NCI-H2227 (cell line): ENCODE measurements around the gene TMC1.

Experiments used
- DNase-seq: peaks from one replicate; lab custom pipeline; 2025; ENCODE audit not compliant: unreplicated experiment; lab: John Stamatoyannopoulos, UW

The TMC1 gene

DNA sequence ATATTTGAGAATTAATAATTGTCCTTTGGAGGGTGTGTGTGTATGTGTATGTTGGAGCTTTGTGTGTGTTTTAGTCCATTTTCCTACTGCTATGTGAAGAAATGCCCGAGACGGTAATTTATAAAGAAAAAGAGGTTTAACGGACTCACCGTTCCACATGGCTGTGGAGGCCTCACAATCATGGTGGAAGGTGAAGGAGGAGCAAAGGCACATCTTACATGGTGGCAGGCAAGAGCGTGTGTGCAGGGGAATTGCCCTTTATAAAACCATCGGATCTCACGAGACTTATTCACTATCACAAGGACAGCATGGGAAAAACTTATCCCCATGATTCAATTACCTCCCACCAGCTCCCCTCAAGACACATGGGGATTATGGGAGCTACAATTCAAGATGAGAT, 44.1 kb downstream of the TMC1 start:
- no peak for DNase-seq

DNA sequence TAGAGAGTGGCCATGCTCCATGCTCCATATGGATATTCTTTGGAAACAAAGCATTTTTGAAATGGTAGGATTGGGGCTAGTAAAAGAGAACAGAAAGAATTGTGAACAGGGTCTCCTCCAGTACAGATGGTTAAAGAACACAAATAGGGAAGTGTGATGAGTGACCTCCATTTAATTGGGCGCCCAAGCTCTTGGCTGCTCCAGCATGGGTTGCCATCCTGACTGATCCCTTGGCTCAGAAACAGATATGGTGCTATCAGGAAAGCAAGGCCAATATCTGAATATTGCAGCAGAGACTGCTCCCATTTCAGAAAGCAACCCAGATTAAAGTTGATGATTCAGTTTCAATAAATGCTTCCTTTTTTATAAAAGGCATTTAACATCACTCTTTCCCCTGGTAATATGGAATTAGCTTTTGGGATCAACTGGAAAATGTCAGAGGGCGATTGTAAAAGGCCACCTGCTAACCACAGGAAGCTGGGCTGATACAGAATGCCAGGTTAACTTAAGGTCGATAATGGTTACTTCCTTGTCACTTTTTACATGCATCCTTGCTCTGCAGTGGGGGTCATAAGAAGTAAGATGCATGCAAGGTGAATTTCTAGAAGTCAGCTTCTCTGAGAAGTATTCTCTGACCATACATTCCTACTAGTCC, 52.9 kb downstream of the TMC1 start:
- DNase-seq, result no peak

DNA sequence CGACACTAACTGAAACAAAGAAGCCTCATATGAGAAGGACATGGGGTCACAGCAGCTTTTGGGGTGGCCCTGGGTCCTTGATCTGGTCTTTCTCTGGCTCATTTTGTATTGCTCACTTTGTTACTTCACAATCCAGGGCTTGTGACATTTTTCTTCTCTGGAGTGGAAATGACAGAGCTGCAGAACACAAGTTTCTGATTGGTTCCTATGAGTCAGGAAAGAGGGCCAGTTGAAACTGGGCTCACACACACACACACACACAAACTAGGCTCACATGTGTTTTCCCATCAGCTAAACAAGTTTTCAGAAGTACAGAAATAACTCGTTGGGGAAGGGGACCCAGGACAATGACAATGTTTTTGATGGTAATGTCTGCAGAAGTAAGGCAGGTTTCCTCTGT, 54.3 kb downstream of the TMC1 start:
- no peak for DNase-seq

DNA sequence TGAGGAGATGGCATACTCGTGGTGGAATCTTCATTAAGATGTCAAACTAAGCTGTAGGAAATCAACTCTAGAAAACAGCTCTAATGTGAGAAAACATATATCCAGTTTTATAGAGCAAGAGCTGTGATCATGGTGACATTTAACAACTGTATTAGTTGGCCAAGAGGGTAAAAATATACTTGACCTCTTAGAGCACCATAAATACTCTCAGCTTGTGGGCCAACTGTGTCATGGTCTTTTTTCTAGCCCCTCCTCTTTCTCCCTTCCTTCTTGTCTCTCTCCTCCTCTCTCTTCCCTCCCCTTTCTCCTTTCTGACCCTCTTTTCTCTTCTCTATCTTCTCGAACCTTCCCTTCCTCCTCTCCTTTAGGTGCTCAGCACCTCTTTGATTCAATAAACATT, 54.7 kb downstream of the TMC1 start:
- DNase-seq, result no peak

DNA sequence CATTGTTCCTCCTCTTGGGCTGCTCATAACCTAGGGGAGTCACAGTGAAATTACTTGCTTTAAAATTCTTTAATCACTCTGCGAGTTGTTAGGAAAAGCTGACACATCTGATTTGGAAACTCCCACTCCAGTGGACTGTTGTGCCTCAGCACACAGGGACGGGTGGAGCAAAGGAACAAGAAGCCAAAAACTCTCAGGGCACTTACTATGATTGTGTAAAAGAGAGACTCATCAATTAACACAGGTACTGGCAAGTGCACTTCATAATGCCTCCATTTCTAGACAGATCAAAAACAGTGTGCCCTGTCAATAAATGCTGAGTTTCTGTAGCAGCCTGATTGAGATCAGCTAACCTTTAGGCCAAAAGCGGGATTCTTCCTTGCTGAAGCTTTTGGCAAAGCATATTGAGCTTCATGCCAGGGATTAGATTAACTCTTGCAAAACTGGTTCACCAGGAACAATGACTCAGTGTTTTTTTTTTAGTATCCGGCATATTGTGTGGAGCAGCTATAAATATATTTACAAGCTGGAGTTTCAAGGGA, 55.9 kb downstream of the TMC1 start:
- no peak for DNase-seq

DNA sequence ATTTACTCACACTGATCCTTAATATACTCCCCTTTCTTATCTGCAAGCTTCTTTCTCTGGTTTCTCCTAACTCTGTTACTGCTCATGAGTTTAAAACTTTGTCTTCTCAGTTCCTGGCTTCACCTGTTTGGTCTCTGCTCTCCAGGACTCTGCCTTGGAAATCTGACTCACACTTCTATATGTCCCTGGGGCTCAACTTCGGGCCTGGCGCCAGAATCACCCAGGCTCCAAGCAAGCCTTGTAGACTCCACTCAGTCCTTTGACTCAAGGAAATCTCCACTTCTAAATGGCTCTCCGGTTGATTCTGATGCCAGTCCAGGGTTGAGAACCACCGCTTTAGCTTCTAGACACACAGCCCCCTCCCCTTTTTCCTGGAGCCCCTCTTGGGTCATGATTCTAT, 57.8 kb downstream of the TMC1 start:
- no peak for DNase-seq

DNA sequence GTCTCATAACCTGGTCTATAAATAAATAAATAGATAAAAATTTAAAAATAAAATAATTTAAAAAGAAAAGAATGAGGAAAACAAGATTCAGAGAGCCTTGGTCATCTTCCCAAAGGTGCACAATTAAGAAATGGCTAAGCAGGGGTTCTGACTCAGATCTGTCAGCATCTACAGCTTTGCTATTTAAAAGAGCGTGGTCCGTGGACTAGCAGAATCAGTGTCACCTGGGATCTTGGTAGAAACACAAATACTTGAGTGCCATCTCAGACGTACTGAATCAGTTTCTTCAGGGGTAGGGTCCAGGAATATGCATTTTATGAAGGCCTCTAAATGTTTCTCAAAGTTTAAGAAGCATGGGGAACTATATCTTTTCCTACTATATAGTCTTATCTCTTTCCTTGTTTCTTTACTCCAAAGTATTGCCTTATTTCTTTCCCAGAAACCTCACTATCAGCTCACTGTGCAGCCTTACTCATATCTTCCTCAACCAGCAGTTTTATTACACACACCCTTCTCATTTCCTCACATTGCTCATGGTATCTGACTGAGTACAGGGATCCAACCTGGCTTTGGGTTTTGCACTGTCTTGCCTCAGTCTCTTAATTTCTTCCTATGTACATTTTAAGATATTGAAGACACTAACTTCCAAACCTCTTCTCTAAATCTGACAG, 58.6 kb downstream of the TMC1 start:
- DNase-seq, result no peak

DNA sequence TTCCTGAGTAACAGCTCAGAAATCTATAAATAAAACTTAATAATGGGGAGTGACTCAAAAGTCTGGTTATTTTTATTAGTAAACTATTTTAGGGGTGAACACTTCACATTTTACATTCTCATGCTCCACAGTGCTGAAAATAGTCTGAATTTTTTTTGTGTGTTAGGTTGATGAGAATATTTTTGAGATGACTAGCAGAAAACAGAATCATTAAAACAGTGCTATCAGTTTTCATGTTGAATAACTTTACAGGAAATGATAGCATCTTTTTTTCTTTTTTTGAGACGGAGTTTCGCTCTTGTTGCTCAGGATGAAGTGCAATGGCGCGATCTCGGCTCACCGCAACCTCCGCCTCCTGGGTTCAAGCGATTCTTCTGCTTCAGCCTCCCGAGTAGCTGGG, 60.3 kb downstream of the TMC1 start:
- DNase-seq, result no peak

DNA sequence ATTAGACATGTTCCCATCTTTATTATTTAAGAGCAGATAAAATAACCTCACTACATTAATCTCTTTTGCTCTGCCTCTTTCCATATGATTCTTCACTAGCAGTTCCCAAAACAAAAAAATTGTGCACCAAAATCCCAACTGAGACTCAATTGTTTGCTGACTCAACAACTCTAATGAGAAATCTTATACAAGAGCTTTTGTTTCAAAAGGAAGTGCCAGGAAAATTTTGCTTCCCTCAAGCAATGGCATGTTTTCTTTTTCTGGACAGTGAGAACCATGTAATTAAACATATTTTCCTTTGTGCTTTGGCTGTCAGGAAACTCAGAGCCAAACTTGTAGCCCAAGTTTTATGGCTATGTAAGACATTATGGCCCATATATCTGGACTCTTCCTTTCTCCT, 62.0 kb downstream of the TMC1 start:
- DNase-seq, result no peak

DNA sequence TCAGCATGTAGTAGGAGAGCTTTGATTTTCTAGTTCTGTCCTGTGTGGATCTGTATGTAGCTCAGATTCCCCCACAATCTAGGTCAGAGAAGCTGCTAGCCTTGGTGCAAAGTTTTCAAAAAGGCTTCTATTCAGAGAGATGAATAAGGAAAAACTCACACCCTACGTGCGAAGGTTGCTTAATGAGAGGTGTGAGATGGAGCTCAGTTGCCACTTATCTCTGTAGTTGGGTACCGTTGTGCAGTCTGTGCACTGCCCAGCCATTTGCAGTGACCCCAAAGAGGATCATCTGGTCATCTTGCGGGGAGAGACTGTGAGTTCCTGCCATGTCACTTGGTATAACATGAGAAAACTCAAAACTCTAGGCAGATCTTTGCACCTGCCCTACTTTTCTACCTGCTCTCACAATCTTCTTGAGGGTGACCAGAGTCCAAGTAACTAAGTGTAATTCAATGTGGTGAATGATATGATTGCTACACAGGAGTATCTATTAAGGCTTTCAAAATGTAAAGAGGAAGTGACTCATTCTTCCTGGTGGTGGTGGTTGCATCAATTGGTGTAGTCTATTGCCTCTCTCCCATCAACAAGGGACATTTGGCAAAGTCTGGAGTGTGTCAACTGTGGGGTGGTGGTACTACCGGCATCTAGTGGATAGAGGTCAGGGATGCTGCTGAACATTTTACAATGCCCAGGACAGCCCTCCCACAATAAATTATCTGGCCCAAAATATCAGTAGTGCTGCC, 65.2 kb downstream of the TMC1 start:
- DNase-seq, result no peak

DNA sequence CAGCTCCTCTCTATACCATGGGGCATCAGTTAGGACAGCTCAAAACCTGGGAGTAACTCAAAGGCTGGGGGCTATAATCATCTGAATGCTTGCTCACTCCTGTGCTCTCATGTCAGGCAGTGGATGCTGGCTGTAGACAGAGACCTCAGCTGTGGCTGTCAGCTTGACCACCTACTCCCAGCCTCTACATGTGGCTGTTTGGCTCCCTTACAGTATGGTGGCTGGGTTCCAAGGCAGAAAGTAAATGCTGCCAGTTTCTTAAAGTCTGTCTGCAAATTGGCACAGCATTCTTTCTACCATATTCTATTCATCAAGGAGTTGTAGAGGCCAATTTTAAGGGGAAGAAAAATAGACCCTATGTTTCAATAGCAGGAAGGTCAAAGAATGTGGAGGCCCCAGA, 66.9 kb downstream of the TMC1 start:
- DNase-seq, result no peak

DNA sequence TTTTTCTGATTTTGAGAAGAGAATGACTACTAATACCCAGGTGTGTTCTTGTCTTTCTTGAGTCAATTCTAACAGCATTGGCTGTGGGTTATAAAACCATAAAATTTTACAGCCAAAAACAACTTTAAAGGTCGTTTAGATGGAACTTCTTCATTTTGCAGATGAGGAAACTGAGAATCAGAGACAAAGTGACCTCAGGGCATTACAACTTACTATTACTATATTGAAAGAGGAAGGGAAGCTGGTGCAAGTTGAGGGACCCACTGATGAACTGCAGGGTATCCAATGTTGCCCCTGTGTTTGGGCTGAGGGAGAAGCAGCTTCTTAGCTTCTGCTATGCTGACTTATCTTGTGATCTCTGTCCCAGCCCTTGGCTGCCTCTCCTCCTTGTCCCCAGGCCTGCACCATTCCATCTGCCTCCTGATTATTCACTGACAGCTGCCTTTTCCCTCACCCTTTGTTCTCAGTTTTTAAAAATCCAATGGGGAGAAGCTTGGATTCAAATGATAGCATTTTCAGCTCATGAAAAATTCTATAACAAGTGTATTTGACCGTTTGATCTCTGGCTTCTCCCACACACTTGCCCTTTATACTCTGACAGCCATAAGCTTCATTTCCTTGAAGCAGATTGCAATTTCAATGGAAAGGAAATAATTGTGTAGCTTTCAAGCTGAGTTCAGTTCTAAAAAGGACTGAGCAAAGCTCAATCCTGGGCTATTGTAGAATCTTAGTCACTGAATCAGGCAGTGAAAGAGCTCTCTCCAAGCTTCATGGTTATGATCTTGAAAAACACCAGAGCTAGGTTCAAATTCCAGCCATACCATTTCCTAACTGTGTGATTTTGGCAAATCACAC, 68.5 kb downstream of the TMC1 start:
- DNase-seq, result no peak

DNA sequence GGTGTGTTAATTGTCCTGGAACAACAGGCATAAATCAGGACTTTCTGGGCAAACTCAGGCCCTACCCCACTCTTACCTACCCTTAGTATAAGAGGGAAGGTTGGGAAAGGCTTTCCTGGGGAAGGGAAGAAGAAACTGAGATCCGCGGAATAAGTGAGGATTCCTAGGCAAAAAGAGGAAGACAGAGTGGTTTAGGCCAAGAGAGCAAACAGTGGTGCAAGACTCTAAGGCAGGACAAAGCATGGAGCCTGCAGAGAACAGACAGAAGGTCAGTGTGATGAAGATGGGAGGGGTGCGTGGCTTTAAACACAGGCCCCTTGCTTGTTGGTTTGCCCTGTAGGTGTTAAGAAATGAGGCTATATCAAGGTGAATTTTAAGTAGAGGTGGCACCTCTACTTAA, 69.4 kb downstream of the TMC1 start:
- no peak for DNase-seq

DNA sequence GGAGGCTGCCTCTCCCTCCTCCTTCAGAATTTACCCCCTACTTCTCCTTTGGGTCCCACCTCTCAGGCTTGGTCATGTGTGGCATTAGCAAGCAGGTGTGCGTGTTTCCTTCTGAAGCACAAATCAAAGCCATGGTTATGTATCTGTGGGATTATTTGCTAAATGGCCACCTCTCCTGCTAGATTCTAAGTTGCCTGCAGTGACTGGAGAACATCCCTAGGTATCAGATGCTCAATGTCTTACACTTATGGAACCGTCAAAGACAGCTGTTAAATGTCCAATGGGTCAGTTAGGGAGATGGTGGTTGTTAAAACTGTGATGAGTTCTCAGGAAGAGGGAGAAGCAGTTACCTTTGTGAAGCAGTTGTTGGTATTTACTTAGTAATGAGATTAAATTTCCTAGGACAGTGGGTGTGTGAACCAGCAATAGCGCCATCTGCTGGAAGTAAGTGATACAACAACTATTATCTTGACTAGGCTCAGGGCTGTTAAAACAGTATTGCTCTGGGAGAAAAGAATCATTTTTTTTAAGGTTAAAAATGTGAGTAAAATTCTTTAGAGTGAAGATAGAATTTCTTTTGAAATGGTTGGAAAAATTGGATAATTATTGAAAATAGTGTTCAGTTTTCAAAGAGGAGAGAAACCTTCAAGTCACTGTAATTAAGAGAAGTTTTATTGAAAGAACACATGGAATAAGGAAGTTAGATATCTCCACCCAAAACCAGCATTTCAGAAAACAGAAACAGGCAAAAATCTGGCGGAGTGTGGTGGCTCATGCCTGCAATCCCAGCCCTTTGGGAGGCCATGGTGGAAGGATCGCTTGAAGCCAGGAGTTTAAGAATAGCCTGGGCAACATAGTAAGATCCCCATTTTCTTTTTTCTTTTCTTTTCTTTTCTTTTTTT, 71.3 kb downstream of the TMC1 start:
- peak; percentile 24 for DNase-seq

DNA sequence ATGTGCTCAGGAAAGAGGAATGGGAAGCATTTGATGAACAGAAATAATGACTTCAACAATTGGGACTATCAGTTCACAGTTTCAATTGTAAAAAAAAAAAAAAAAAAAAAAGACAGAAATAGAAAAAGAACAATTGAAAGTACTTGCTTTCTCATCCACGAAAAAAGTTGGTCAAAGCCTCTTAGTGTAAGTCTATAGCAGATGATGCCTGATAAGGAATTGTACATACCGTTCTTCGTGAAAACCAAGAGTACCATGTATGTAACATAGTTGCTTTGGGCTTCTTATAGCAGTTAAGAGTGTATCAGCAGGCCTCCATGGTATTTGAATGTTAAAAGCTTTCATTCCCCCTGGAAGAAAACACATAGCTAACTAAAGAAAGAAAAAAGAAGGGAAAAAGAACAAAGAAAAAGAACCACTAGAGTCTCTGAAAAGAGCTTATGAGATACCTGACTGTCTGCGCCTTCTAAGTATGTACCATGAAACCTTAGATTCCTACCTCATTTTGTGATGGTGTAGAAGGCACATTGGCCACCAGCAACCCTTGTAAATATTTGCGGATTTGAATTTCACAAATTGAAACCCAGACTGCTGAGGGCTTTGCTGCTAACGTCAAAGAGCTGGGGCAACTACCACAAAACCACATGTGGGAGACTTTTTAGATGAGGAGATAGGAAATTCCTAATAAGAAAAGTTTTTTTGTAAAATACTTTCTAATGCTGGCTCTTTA, 75.2 kb downstream of the TMC1 start:
- DNase-seq, result no peak

DNA sequence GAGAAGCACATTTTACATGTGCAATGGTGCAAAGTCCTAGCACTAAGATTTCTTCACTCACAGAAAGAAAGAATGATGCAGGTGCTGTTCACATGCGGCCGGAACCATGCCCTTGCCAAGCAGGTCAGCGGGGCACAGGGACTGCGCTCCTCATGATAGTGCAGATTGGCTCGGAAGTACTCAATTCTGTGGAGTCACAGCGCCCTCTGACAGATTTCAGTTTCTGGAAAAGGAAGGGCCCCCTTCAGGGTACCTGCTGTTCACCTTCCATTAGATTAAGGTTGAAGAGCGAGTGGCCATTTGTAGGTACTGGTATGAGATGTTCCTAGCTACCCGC, 75.7 kb downstream of the TMC1 start:
- DNase-seq, result no peak

DNA sequence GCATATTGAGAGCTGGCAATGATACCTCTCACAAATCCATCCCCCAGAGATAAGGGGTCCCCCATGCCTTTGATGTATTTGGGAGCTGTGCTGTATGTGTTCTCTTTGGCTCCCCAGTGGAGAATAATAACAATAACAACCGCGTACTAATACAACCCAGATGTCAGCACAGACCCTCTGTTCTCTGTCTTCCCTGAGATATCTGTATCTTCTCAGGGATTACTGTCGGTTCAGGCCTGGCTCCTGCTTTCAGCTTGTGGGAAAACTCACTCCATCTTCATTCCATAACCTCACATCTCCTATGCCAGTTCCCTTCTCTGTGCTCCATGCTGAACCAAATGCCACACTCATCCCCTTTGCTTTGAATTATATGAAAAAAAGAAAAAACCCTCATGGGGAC, 76.2 kb downstream of the TMC1 start:
- no peak for DNase-seq

DNA sequence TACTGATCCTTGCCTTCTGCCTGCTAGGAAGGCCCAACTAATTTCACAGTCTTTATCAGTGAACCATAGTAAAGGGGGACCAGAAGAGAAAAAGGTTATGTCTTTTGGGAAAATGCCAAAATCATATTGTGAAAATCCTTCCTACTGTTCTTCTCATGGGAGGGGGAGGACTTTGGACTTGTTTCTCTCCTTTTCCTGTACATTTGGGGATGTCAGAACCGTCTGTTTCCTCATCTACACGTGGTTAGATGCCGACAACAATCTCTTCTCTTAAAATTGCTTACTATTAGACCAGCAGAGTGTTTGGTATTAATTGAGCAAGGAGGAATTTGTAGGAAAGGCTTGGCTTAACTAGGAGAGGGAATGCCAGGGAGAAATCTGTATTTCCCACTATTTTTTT, 77.2 kb downstream of the TMC1 start:
- no peak for DNase-seq

DNA sequence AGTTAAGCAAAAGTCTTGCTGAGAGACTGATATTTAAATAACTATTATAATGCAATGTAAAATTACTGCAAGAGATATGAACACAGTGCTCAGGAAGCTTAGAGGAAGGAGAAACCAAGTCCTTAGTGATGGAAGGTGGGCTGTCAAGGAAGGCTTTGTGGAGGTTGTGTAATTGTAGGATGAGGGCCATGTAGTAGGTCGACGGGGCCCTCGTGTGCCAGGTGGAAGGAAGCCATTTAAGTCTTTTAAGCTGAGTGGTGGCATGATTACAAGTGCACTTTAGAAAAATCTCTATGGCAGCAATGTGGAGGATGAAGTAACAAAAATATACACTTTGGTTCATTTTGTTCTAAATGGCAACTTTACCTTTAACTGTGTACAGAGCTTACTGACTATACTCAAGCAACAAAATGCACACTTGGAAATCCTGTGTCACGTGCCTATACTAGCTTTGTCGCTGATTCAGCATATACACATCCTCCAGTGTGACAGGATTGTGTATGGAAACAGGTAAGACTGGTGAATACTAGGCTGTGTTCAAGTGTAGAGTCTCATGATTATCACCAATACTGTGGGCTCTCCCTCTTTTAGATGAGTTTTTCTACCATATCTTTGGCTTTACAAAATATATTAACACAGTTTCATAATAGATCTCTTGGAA, 78.6 kb downstream of the TMC1 start:
- no peak for DNase-seq
